GM19372 (cell line): ENCODE data around the gene PTTG1IP.

Experiments used
- ATAC-seq: cut with Tn5 transposase; IDR thresholded peaks from one replicate; pipeline ENCODE4 v1.9.1; 2021; ENCODE audit warnings: mild to moderate bottlenecking, low read depth, moderate library complexity; ENCODE audit not compliant: unreplicated experiment

PTTG1IP gene

GRCh38 chr21:44898011-44898488 lies 24.6 kb upstream of the PTTG1IP start:
- ATAC-seq = no peak

GRCh38 chr21:44897326-44898010 lies 24.0 kb upstream of the PTTG1IP start:
- ATAC-seq = no peak

GRCh38 chr21:44896561-44897286 lies 23.2 kb upstream of the PTTG1IP start:
- no peak for ATAC-seq

GRCh38 chr21:44895859-44896258 lies 22.4 kb upstream of the PTTG1IP start:
- no peak for ATAC-seq

- no peak for ATAC-seq
These were observed 21.3 kb upstream of the PTTG1IP start for GRCh38 chr21:44894687-44895302.

GRCh38 chr21:44893948-44894656 lies 20.6 kb upstream of the PTTG1IP start:
- no peak for ATAC-seq

GRCh38 chr21:44893278-44893556 lies 19.7 kb upstream of the PTTG1IP start:
- ATAC-seq = no peak

GRCh38 chr21:44892536-44893277 lies 19.2 kb upstream of the PTTG1IP start:
- ATAC-seq = no peak

GRCh38 chr21:44892095-44892494 lies 18.6 kb upstream of the PTTG1IP start:
- no peak for ATAC-seq

GRCh38 chr21:44891631-44892031 lies 18.1 kb upstream of the PTTG1IP start:
- no peak for ATAC-seq

GRCh38 chr21:44890961-44891541 lies 17.6 kb upstream of the PTTG1IP start:
- ATAC-seq = no peak

GRCh38 chr21:44890338-44890931 lies 16.9 kb upstream of the PTTG1IP start:
- no peak for ATAC-seq

- ATAC-seq = no peak
These were observed 16.3 kb upstream of the PTTG1IP start for GRCh38 chr21:44889625-44890337.

- ATAC-seq = no peak
These were observed 15.4 kb upstream of the PTTG1IP start for GRCh38 chr21:44888581-44889550.

GRCh38 chr21:44887807-44888580 lies 14.5 kb upstream of the PTTG1IP start:
- no peak for ATAC-seq

- no peak for ATAC-seq
These were observed 13.8 kb upstream of the PTTG1IP start for GRCh38 chr21:44887126-44887806.
